OCI-M2 (cell line): ENCODE data around the gene BIN1.

Source experiments
- DNase-seq: peaks from one replicate; lab custom pipeline; 2025; ENCODE audit not compliant: unreplicated experiment; lab: John Stamatoyannopoulos, UW

Gene BIN1, protein sequence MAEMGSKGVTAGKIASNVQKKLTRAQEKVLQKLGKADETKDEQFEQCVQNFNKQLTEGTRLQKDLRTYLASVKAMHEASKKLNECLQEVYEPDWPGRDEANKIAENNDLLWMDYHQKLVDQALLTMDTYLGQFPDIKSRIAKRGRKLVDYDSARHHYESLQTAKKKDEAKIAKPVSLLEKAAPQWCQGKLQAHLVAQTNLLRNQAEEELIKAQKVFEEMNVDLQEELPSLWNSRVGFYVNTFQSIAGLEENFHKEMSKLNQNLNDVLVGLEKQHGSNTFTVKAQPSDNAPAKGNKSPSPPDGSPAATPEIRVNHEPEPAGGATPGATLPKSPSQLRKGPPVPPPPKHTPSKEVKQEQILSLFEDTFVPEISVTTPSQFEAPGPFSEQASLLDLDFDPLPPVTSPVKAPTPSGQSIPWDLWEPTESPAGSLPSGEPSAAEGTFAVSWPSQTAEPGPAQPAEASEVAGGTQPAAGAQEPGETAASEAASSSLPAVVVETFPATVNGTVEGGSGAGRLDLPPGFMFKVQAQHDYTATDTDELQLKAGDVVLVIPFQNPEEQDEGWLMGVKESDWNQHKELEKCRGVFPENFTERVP

DNA sequence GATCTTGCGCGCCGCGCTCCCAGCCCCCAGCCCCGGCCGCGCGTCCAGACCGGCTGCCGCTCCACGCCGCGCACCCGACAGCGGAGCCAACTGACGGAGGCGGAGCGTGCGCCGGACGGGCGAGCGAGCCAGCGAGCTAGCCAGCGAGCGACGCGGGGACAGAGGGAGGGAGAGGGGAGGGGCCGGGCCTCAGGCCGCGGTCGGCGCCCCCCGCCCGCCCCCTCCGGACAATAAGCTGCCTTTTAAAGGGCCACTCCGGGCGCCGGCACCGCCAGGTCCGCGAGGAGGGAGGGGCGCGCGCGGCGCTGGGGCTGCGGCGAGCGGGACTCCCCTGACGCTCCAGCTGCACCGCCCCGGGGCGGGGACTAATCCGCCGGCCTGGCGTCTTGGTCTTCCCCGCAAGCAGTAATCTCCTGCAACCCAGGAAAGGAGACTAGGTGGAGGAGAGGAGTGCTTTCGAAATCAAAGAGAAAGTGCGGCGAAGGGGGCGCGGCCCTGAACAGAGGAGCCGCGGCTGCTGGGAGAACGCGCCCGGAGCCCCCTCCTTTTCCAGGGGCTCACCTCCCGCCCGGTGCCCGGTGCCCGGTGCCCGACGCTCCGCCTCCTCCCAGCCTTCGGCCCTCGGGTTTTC is at the start of gene BIN1:
TSS of gene BIN1 (minus strand) at position 164 of the 631 bp plus-strand sequence. CDS start 211 bp downstream, outside the sequence.
- DNase-seq = no peak

DNA sequence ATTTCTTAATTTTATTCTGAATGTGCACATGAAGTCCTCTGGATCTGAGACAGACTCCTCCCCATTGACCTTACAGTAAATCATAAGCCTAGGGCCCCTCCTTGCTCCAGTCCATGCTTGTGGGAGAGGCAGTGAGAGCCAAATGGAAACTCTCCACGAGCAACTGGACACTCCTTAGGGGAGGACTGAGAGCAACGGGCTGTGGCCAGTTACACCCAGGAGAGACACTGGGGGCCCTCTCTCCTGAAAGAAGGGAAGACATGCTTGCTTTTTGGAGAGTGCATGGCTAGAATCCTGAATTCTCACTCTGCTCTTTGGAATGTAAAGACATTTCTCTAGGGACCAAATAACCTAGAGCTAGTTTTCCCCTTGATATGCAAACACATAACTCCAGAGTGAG is 49.0 kb upstream of the BIN1 start:
- no peak for DNase-seq

DNA sequence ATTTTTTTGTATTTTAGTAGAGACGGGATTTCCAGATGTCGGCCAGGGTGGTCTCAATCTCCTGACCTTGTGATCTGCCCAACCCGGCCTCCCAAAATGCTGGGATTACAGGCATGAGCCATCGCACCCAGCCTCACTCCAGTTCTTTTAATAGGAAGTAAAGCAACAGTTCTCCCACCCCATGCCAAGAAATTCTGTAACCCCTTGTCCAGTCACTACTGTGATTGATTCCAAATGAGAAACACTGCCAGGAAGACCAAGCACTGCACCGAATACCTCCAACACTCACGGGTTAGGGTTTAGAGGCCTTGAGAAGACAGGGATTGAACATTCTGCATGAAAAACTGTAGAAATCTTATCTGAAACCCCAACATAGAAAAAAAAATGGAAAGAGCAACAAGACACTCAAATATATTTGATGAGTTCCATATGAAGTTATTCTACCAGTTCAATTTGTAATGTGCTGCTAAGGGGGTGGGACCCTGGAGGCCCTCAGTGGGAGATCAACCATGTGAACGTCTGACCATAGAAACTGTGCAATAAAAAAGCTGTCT is 48.2 kb upstream of the BIN1 start:
- no peak for DNase-seq

DNA sequence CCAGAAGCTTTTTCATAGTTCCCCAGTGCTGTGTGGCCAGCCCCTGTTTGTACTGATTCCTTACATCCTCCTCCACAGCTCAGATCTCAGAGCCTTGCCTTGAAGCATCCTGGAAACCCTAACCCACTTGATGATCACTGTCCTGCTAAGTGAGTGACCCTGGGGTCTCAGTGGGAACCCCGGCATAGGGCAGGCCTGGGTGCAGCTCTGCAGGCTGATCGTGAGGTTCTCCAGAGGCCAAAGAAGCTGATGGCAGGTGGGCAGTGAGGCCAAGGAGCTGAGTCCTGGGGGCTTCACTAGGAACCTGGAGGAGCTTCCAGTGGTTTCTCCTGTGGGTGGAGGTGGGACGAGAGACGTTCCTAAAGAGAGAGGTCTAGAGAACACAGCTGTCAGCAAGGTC is 47.4 kb upstream of the BIN1 start:
- no peak for DNase-seq

DNA sequence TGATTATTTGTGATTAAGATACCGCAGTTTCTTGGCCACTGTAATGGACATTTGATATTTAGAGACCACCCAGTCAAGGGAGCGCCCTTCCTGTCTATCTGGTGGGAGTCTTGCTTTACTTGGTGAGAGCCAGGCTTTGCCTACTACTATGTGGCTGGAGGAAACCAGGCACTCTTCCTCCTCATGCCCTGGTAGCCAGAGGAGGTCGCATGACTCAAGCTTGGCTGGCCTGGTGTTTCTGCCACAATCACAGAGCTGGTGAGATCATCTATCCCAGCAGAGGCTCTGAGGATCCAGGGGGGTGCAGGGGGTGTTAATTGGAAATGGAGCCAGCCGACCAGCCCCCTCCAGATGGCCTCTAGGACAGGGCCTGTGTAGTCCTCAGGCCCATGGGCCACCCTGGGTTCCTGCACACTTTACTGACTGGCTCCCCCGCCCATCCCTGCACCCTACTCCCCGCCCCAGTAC is 46.8 kb upstream of the BIN1 start:
- no peak for DNase-seq

DNA sequence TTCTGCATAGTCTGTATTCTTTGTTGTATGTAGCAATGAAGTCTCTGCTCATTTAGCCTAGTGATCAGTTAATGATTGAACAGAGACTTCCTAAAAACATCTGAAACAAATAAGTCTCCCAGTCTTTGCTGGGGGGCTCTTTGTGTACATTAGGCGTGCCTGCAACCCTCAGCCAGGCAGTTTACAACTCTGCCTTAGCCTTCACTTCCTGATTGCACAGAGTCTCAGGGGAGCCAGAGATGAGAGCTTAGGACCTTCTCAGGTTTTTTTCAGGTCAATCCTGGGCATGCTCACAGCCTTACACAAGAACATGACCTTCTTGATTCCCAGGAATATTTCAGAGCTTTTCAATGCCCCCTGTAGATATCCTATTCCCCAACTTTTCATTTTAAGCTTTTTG is 44.0 kb upstream of the BIN1 start:
- DNase-seq = no peak

DNA sequence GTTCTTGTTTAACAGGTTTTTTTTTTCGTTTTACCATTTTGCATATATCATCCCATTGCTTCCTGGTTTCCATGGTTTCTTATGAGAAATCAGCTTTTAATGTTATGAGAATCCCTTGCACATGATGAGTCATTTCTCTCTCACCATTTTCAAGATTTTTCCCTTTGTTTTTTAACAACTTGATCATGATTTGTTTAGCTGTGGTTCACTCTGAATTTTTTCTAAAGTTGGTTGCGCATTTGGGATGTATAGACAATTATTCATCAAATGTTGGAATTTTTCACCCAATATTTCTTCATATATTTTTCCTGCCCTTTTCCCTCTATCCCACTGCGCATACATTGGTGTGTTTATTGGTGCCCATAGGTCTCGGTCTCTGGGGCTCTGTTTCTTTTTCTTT is 42.4 kb upstream of the BIN1 start:
- no peak for DNase-seq

DNA sequence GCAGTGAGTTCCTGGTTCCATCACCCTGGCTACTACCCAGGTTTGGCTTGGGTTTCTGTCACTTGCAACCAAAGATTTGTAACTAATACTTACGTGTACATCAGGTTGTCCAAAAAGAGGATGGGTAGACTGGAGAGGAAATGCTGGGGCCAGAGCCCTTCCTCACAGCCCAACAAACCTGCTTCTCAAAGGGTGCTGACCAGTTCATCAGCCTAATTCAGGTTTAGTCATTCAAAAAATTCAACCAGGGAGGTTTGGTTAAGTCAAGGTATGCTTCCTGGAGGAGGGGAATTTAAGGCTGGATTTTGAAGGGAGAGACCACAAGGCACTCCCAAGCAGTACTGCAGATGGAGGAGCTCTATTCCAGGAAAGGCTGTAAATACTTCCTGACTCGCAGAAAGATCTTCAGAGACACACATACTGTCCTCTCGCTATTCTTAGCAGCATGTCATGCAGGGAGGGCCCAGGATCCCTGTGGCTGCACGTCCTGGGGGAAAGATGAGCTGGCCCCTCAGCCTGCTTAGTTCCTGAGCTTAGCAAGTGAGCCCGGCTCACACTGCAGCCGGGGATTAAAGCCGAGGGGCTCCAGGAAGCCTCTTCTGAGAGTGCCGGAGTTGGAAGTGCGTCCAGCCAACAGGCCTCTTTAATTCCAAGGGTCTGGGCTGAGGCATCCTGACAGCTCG is 40.0 kb upstream of the BIN1 start:
- DNase-seq = no peak

DNA sequence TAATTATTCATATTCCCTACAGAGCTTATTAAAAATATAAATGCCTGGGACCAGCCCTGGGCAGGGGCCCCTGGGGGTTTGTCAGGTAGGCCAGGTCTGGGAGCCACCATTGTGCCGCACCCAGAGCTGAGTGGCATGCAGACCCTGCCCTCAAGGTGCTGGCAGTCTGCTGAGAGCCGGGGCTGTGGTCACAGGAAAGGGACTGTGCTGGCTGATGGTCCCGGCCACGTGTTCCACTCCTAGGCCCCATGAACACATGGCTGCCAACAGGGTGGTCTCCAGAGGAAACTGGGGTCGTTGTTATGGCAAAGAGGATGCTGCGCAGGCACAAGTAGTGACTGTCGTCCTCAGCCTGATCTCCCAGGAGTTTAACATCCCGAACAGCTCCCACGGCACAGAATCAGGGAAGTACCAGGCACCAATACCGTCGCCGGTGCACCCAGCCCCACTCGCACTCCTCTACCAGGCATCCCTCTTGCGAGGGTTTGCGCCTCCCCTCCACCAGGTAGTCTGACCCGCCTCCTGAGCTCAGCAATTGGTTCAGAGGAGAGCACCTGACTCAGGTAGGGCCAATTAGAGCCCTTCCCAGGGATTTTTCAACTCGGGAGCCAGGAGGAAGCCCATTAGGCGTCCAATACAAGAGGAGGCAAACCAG is 39.2 kb upstream of the BIN1 start:
- no peak for DNase-seq

DNA sequence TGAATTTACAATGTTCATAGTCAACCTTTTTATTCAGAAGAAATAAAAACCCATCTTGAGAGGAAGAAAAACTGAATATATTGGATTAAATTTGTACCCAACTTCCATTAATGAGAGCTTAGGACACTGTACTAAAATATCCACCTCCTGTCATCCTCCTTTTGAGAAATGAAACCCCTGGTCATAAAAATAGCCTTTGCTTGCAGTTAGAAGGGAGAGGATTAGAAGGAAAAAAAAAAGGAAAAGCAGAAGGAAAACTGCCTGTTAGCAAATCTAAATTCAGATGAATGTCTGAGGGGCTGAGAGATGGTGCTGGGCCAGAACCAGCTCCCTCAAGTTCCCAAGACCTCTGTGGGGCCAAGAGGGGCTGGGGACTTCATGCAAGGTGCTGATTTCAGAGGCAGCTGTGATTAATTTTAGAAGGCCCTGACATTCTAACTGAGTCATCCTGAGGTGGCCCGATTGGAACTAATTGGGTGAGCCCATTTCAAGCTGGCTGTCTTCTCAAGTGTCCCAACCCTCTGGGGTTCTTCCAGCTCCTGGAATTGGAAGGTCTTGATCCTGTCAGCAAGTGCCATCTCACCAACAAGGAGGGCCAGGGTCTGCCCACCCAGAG is 38.4 kb upstream of the BIN1 start:
- DNase-seq = no peak

DNA sequence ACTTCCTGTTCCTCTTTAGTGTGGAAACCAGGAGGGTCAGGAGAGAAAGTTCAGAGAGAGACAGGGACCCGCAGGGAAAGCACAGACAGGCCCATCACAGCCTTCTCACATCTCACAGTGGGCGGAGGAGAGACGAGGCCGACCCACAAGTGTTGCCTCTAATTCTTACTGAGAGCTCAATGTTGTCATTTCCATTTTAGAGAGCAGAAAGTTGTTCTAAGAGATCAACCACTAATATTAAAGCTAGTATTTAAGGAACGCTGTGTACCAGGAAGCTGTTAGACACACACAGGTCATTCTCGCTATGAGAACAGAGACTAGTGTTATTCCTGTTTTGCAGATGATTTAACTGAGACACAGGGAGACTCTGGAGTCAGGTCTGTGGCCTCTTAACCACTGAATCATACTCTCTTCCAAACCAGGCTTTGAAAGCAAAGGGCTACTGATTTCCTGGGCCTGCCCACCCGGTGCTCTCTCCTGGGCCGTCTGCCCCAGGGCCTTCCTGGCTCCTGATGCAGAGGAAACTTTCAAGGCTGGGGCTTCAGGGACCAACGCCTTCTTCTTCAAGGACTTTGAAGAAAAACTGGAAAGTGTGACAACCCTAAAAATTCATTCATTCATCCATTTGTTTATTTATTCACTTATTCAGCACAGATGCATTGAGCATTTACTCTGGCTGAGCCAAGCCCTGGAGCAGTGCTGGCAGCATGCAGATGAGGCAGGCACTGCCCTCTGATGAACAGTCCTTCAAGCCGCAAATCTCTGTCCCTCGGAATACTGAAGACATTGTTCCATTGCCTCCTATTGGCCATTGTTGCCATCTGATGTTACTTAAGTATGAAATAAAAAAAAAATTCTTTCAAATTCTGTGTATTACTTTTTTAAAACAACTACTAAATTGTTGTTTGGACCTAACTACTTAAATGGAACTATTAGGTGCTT is 37.2 kb upstream of the BIN1 start:
- no peak for DNase-seq

DNA sequence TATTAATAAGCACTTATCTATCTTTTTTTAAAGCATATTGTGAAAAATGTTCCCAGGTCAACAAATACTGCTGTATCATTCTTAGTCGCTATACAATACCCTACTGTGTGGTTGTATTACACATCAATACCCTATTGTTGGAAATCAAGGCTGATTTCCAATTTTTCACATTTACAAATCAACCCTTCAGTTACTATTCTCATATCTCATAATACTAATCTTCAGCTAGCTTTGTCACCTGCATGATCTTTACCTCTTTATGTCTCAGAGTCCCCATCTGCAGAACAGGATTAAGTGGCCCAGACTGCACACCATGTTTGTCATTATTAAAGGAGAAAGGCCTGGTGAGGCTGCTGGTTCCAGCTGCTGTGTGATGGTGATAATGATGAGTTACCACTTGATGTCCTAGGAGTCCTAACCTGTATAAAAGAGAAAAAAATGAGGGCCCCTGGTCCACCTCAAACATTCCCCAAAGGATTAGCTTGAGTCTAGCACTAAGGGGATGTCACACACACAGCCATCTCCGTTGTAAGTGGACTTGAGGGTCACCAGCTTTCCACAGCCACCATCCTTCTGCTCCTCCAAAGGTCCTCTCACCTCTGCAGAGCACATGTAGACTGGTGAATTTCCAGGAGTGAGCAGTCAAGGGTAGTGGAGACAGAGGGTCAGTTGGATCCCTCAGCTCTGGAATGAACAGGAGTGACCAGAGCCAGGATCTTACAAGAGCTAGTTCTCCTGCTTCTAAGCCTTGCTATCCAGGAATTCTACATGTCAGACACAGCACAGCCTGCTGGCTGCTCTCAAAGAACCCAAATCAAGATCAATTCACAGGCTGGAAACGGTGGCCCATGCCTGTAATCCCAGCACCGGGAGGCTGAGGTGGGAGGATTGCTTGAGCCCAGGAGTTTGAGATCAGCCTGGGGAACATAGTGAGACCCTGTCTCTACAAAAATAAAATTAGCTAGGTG is 36.0 kb upstream of the BIN1 start:
- DNase-seq = no peak

DNA sequence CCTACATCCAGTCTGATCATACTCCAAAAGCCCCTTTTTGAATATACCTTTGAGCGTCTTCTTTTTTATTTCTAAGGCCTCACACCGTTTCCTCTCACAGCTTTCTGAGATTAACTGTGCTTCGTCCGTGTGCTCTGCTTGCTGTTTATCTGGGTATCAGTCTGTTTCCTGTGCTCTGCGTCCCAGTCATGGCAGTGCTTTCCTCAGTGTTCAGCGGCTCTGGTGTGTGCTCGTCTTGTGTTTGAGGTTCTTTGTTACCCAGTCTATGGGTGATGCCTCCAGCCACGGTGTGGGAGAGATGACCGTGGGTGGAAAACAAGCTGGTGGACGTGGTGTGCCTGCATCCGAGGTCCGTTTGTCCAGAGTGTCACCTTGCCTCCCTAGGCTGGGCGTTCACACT is 33.6 kb upstream of the BIN1 start:
- DNase-seq = no peak

DNA sequence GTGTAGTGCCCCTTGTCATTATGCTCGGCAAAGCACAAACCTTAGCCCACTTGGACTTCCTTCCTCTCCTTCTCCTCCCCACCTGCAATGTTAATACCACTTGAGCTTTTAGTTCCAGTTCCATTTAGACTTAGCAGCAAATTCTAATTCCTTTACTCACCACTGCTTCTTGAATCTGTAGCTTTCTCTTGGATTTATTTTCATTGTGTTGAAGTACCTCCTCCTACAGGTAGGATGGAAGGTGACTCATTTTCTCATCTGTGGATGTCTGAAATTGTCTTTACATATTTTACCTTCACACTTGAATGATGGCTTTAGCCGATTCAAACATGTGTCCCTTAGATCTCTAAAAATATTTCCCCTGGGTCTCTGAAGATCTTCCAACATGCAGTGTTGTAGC is 32.8 kb upstream of the BIN1 start:
- no peak for DNase-seq

DNA sequence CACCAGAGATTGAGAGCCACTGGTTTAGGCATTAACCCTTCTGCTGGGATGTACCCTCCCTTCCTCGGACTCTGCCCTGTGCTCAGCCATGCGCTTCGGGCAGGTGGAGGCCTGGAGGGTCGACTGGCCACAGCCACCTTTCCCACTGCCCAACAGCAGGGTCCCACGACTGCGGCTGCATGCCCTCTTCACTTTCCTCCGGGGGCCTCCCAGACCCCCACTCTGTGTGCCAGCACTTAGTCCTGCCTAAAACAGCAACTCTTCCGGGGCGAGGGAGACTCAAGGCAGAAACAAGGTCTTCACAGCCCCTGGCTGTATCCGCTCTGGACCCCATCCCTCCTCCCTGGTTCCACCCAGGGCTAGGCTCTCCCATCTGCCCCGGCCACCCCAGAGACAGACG is 31.3 kb upstream of the BIN1 start:
- no peak for DNase-seq

DNA sequence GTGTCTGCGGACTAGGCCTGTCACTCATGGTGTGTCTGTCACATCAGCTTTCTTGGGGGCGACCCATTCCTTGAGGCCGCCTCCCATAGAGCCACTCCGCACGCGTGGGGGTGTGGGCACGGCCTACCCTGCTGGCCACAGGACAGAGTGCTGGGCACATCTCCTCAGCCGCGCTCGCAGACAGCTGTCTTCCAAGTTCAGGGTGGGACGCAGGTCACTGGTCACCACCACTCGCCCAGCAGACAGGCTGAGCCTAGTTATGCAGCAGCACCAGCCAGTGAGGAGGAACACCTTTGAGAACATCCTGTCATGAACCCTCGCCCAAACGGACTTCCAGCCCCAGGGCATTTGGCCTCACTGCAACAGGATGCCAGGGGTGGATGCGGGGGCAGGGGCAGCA is 30.8 kb upstream of the BIN1 start:
- DNase-seq = no peak

DNA sequence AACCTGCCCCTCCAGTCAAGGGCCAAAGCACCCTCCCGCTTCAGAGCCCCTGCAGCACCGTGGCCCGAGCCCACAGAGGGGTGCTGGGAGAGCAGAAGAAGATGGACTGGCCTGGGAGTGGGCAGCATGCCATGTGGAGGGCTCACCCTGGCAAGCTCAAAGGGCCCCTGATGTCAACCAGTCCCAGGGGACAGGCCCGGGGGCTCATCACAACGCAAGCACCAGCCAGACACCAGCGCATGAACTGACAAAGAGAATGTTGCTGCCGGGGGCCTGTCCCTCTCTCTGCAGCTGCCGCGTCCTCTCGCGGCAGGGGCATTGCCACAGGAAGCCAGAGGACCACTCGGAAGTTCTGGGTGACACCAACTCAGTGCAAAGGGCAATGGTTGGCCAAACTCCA is 30.3 kb upstream of the BIN1 start:
- DNase-seq = no peak
